ENCODE results near the gene C19orf38.

Gene C19orf38

DNA sequence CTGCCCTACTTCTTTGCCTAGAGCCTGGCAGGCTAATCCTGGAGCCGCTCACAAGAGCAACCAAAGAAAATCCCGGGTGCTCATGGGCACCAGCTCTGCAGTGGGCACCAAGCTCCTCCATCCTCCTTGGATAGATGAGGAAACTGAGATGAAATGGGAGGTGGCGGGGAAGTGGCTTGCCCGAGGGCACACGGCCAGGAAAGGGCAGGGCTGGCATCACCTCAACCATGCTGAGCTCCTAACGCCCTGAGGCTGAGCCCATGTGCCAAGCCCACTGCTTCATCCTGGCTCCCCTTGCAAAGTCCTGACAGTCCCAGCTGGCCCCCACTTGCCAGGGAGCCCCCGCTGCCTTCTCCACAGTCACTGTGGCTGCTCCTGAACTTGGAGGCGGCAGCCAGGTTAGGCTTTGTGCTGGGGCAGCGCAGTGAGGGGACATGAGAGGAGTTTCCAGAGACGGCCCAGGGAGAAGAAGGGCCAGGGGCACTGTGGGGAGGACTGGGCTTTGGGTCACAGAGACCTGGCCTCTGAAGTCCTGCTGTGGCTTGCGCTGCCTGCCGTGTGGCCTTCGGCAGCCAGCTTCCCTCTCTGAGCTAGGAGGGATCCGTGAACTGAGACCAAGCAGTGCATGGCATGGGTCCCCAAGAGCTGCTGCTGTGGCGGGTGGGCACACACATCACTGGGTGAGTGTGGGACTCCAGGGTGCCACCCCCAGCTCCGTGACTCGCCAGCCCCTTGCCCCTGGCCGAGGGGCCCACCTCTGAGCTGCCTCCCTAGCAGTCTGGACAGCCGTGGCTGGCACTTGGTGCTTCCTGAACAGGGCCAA, 29.7 kb upstream of the C19orf38 start:
- no peaks in the 10 kb centered on the region for H3K27me3 ChIP-seq (ENCODE audit: insufficient read depth, low read length)
- H3K79me2 ChIP-seq (ENCODE audit: insufficient read depth, low read length) = no peaks in the 10 kb centered on the region
- no peaks in the 10 kb centered on the region for H3F3A ChIP-seq (ENCODE audit: insufficient read depth, low read length)
- no peak overlapping the region for H3K4me3 ChIP-seq (ENCODE audit: low read depth, low read length, poor library complexity, severe bottlenecking)
- H2AFZ ChIP-seq (ENCODE audit: low read length) = no peak overlapping the region
- no peak overlapping the region for H3K4me2 ChIP-seq (ENCODE audit: low read length)
- no peaks in the 10 kb centered on the region for H3K9me3 ChIP-seq (ENCODE audit: low read length)
- H3K9me2 ChIP-seq (ENCODE audit: low read depth, low read length) = no peaks in the 10 kb centered on the region
- H3K9ac ChIP-seq (ENCODE audit: low read length) = no peak overlapping the region
- TF ChIP-seq, protein P1, sequence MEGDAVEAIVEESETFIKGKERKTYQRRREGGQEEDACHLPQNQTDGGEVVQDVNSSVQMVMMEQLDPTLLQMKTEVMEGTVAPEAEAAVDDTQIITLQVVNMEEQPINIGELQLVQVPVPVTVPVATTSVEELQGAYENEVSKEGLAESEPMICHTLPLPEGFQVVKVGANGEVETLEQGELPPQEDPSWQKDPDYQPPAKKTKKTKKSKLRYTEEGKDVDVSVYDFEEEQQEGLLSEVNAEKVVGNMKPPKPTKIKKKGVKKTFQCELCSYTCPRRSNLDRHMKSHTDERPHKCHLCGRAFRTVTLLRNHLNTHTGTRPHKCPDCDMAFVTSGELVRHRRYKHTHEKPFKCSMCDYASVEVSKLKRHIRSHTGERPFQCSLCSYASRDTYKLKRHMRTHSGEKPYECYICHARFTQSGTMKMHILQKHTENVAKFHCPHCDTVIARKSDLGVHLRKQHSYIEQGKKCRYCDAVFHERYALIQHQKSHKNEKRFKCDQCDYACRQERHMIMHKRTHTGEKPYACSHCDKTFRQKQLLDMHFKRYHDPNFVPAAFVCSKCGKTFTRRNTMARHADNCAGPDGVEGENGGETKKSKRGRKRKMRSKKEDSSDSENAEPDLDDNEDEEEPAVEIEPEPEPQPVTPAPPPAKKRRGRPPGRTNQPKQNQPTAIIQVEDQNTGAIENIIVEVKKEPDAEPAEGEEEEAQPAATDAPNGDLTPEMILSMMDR (IDR thresholded peaks at IDR 0.05; ENCODE audit: low read length) = no peak
- TF ChIP-seq EZH2 (IDR thresholded peaks at IDR 0.05; ENCODE audit: borderline replicate concordance, low read length) = no peak
- no peak overlapping the region for H3K27ac ChIP-seq (ENCODE audit: low read depth, low read length, poor library complexity, severe bottlenecking)
- no peaks in the 10 kb centered on the region for H3K4me1 ChIP-seq (ENCODE audit: insufficient read depth, low read length, severe bottlenecking)
- H4K20me1 ChIP-seq (ENCODE audit: insufficient read depth, low read length) = no peaks in the 10 kb centered on the region
- H3K36me3 ChIP-seq (ENCODE audit: insufficient read depth, low read length) = peaks cover 37% of the 10 kb centered on the region

DNA sequence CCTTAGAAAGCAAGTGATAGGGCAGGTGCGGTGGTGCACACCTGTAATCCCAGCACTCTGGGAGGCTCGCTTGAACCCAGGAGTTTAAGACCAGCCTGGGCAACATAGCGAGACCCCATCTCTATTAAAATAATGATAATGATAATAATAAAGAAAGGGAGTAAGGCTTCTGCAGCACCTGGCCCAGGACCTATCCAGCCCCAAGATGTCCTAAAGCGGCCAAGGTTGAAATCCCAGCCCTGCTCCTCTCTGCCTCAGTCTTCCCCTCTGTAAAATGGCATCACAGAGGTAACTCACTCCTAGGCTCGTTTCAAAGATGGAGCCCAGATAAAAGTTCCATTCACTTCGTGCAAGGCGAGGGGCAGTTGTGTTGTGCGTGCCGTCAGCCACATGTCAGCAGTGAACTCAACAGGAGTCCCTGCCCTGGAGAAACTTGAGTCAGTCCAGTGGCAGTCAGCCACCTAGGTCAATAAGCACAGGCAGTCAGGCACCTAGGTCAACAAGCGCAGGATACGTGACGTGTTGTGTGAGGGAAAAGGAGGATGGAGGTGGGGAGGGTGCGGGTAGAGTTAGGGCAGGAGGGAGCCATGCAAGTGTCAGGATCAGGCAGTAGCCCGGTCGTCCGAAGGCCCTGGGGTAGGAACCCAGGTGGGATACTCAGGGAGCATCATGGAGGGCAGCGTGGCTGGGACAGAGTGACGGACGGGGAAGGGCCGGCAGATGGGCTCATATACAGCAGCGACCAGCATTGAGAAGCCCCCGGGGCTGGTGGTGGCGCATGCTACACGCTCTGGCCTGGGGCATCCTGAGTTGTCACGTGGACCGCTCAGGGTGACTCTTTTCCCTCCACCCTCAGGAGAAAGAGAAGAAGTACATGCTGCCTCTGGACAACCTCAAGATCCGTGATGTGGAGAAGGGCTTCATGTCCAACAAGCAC, 28.8 kb upstream of the C19orf38 start:
- no peaks in the 10 kb centered on the region for H3K4me1 ChIP-seq (ENCODE audit: insufficient read depth, low read length, severe bottlenecking)
- TF ChIP-seq, protein P1 (IDR thresholded peaks at IDR 0.05; ENCODE audit: low read length) = no peak
- no peak overlapping the region for H3K4me3 ChIP-seq (ENCODE audit: low read depth, low read length, poor library complexity, severe bottlenecking)
- H4K20me1 ChIP-seq (ENCODE audit: insufficient read depth, low read length) = no peaks in the 10 kb centered on the region
- no peaks in the 10 kb centered on the region for H3K9me3 ChIP-seq (ENCODE audit: low read length)
- peaks cover 44% of the 10 kb centered on the region for H3K36me3 ChIP-seq (ENCODE audit: insufficient read depth, low read length)
- H3K9ac ChIP-seq (ENCODE audit: low read length) = no peak overlapping the region
- H3K79me2 ChIP-seq (ENCODE audit: insufficient read depth, low read length) = no peaks in the 10 kb centered on the region
- H3F3A ChIP-seq (ENCODE audit: insufficient read depth, low read length) = no peaks in the 10 kb centered on the region
- no peaks in the 10 kb centered on the region for H3K9me2 ChIP-seq (ENCODE audit: low read depth, low read length)
- H3K4me2 ChIP-seq (ENCODE audit: low read length) = no peak overlapping the region
- H2AFZ ChIP-seq (ENCODE audit: low read length) = no peak overlapping the region
- H3K27ac ChIP-seq (ENCODE audit: low read depth, low read length, poor library complexity, severe bottlenecking) = no peak overlapping the region
- no peaks in the 10 kb centered on the region for H3K27me3 ChIP-seq (ENCODE audit: insufficient read depth, low read length)

DNA sequence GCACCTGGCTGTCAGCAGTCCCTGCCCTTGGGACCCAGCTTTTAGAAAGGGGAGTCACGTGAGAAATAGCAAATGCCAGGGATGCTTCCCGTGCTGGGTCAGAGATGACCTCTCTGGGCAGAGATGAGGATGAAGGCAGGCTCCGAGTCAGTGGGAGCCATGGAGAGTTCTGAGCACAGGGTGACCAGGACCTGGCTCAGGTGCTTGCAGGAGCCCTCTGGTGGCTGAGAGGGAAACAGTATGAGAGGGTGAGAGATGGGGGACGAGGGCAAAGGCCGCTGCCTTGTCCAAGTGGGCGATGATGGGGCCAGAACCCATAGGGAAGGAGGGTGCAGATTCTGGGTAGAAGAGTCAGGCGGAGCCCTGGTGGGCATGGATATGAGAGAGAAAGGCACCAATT, 28.0 kb upstream of the C19orf38 start:
- H3K4me1 ChIP-seq (ENCODE audit: insufficient read depth, low read length, severe bottlenecking) = no peaks in the 10 kb centered on the region
- peaks cover 45% of the 10 kb centered on the region for H3K36me3 ChIP-seq (ENCODE audit: insufficient read depth, low read length)
- no peaks in the 10 kb centered on the region for H3K79me2 ChIP-seq (ENCODE audit: insufficient read depth, low read length)
- no peak overlapping the region for H3K4me2 ChIP-seq (ENCODE audit: low read length)
- H2AFZ ChIP-seq (ENCODE audit: low read length) = no peak overlapping the region
- no peak overlapping the region for H3K27ac ChIP-seq (ENCODE audit: low read depth, low read length, poor library complexity, severe bottlenecking)
- TF ChIP-seq, protein P1 (IDR thresholded peaks at IDR 0.05; ENCODE audit: low read length) = peak; percentile 50
- TF ChIP-seq EZH2 (IDR thresholded peaks at IDR 0.05; ENCODE audit: borderline replicate concordance, low read length) = no peak
- H3K9me3 ChIP-seq (ENCODE audit: low read length) = no peaks in the 10 kb centered on the region
- no peaks in the 10 kb centered on the region for H3F3A ChIP-seq (ENCODE audit: insufficient read depth, low read length)
- H3K9me2 ChIP-seq (ENCODE audit: low read depth, low read length) = no peaks in the 10 kb centered on the region
- H3K27me3 ChIP-seq (ENCODE audit: insufficient read depth, low read length) = no peaks in the 10 kb centered on the region
- H4K20me1 ChIP-seq (ENCODE audit: insufficient read depth, low read length) = no peaks in the 10 kb centered on the region
- H3K9ac ChIP-seq (ENCODE audit: low read length) = no peak overlapping the region
- no peak overlapping the region for H3K4me3 ChIP-seq (ENCODE audit: low read depth, low read length, poor library complexity, severe bottlenecking)

Data from OCI-LY1 (cell line).